Measurements from ENCODE around the gene ZNF32.

GRCh38 chr10:43676901-43677300, 28.2 kb upstream of the ZNF32 start:
- no peak for TF ChIP-seq POLR2AphosphoS5 (IDR thresholded peaks at IDR 0.05)
- no peak for TF ChIP-seq POLR2A (IDR thresholded peaks at IDR 0.05)
- TF ChIP-seq CTCF (IDR thresholded peaks at IDR 0.05), result no peak
